Mucosa of rectum (tissue), 2 donors: ENCODE data around the gene AKT2.
A peak's percentile ranks its signal among the peaks of the same experiment; 100 is the strongest.
"Not testable (repeated sequence)": the region's sequence is repeated elsewhere in the genome, so short reads cannot be mapped to it uniquely, and the experiment has no call there.

Experiments
- H3K27ac ChIP-seq, 2 donors: one replicate each; pipeline ENCODE4 v1.7.0; 2013; ENCODE audit warnings: inconsistent platforms in 2 of 2, low read depth in 2 of 2, low read length in 2 of 2
- H3K27me3 ChIP-seq, 2 donors: one replicate each; pipeline ENCODE4 v1.7.0; 2013; ENCODE audit warnings: low read length in 2 of 2; ENCODE audit not compliant: control insufficient read depth in 2 of 2, insufficient read depth in 2 of 2
- H3K36me3 ChIP-seq, 2 donors: one replicate each; pipeline ENCODE4 v1.7.0; 2013; ENCODE audit warnings: low read length in 2 of 2; ENCODE audit not compliant: control insufficient read depth in 2 of 2, insufficient read depth in 2 of 2
- H3K4me1 ChIP-seq, 2 donors: one replicate each; pipeline ENCODE4 v1.7.0; 2013; ENCODE audit warnings: low read length in 2 of 2, mild to moderate bottlenecking in 1 of 2; ENCODE audit not compliant: control insufficient read depth in 2 of 2, insufficient read depth in 2 of 2
- H3K4me3 ChIP-seq, 2 donors: one replicate each; pipeline ENCODE4 v1.7.0; 2013; ENCODE audit warnings: low read length in 2 of 2
- H3K9ac ChIP-seq, 2 donors: one replicate each; pipeline ENCODE4 v1.7.0; 2013; ENCODE audit warnings: low read length in 2 of 2, low read depth in 1 of 2, mild to moderate bottlenecking in 1 of 2
- H3K9me3 ChIP-seq, 2 donors: one replicate each; pipeline ENCODE4 v1.7.0; 2013; ENCODE audit warnings: low read length in 2 of 2; ENCODE audit not compliant: control insufficient read depth in 2 of 2
- donor health status: healthy.
- donor health status: Normal muscosa, but diverticular disease.

The AKT2 gene

GRCh38 chr19:40220674-40221073 lies 64.5 kb downstream of the AKT2 start:
- peaks cover 0 to 3% of the 10 kb centered on the region in 2 donors for H3K4me1 ChIP-seq
- no peak overlapping the region for H3K9ac ChIP-seq
- peaks cover 0 to 3% of the 10 kb centered on the region in 2 donors for H3K9me3 ChIP-seq
- H3K36me3 ChIP-seq: no peaks in the 10 kb centered on the region
- H3K27me3 ChIP-seq: peaks cover 33 to 36% of the 10 kb centered on the region in 2 donors
- H3K27ac ChIP-seq: no peak overlapping the region
- no peak overlapping the region for H3K4me3 ChIP-seq

GRCh38 chr19:40219721-40220276 lies 65.3 kb downstream of the AKT2 start:
- no peak overlapping the region for H3K4me3 ChIP-seq

GRCh38 chr19:40219029-40219428 lies 66.1 kb downstream of the AKT2 start:
- H3K4me3 ChIP-seq, H3K9ac ChIP-seq, H3K9me3 ChIP-seq, H3K4me1 ChIP-seq, H3K36me3 ChIP-seq, H3K27ac ChIP-seq: not testable (repeated sequence)
- peaks cover 23 to 30% of the 10 kb centered on the region in 2 donors for H3K27me3 ChIP-seq

More at GRCh38 chr19:40219721-40220276, 65.3 kb downstream of the AKT2 start:
- H3K9ac ChIP-seq: no peak overlapping the region
- peaks cover 27 to 30% of the 10 kb centered on the region in 2 donors for H3K27me3 ChIP-seq
- H3K9me3 ChIP-seq: no peaks in the 10 kb centered on the region
- no peak overlapping the region for H3K27ac ChIP-seq
- peaks cover 0 to 2% of the 10 kb centered on the region in 2 donors for H3K4me1 ChIP-seq
- no peaks in the 10 kb centered on the region for H3K36me3 ChIP-seq

DNA sequence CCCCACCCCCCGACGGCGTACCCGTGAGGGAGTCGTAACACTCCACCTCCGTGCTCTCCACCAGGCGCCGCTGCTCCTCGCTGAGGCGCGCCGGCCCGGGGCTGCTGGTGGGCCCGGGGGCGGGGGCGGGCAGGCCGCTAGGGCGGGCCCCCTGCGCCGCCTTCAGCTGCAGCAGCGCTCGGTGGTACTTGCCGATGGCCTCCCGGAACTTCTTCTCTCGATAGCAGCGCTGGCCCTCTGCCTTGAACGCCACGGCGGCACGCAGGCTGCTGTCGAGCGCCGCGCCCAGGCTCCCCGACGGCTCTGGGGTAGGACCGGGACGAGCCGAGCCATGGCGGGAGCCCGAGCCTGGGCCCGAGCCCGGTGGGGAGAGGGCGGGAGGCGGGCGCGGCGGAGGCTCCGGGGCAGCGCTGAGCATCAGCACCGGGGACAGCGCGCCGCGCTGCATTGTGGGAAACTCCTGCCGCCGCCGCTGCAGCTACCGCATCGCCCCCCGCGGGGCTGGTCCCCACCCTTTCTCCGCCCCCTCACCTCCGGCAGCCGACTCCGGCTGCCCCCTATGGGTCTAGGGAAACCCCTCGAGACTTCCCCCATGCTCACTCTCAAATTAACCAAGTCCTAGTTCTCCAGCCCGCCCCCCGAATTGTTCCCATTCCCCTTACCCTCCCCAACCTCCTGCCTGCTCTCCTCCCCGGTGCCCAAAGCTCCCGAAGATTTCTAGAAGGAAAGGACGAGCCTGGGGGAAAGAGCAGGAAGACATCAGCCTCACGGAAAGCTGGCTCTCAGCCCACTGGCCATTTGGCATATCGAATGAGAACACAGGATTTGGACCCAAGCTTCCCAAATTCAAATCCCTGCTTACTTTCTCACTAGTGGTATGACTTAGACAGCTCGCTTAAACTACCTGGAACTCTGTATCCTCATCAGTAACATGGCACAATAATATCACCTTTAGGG lies 66.9 kb downstream of the AKT2 start, which contains the start of gene TTC9B:
TSS of gene TTC9B (minus strand) at position 451 of the 957 bp plus-strand sequence. CDS start at position 448, 3 bp downstream.
- Histone ChIP-seq H3K27ac (no peak within 1 kb of the TSS), H3K4me1 (peaks cover 0 to 2% of the 10 kb centered on the region in 2 donors), H3K4me3 (peak within 1 kb of the TSS in 1 of 2 donors; percentile 37), H3K27me3 (peaks cover 19 to 26% of the 10 kb centered on the region in 2 donors), H3K9ac (no peak within 1 kb of the TSS), H3K36me3 (no peaks in the 10 kb centered on the region), H3K9me3 (no peaks in the 10 kb centered on the region)

DNA sequence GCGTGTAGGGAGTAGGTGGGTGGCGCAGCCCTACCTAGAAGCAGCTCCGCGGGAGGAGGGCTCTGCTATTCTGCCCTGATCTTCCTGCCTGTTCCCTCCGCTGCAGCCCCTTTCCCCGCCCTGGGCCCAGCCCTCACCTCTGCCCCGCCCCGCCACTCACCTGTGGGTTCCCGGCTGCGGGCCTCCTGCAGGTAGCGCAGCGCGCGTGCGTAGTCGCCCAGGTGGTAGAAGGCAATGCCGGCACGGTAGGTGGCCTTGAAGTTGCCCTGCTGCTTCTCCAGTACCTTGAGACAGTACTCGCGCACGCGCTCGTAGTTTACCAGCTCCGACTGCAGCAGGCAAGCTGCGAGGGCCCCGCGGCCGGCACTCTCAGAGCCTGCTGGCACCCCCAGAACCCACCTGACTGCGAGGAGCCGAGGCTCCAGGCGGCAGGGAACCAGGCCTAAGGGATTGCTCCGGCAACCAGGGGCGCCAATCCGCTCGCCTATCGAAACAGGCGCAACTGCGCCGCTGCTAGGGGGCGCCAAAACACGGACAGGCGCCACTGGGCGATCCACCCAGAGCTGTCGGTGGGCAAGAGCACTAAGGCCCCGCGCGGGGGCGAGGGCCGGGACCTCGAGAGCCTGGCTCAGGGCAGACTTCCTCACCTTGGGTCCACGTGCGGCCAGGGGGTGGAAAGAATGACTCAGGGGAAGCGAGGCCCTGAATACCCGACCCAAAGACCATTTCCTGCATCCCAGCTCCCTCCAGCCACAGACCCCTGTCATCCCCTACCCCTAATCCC lies 67.9 kb downstream of the AKT2 start:
- H3K27ac ChIP-seq: no peak overlapping the region
- no peaks in the 10 kb centered on the region for H3K9me3 ChIP-seq
- H3K27me3 ChIP-seq: peaks cover 19 to 26% of the 10 kb centered on the region in 2 donors
- H3K36me3 ChIP-seq: no peaks in the 10 kb centered on the region
- peaks cover 0 to 2% of the 10 kb centered on the region in 2 donors for H3K4me1 ChIP-seq
- H3K4me3 ChIP-seq: peak overlapping the region in 1 of 2 donors; percentile 37
- H3K9ac ChIP-seq: no peak overlapping the region

DNA sequence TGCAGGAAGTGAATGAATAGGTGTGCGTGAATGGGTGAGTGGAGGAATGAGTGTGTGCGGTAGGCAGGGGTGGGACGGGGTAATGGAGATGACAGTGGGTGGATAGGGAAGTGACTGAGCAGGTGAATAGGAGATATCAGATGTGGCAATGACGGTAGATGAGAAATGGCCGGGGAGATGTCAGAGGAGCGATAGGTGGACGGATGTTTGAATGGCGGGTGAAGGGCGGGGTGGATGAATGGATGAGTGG lies 68.4 kb downstream of the AKT2 start:
- Histone ChIP-seq H3K27me3 (peaks cover 19 to 26% of the 10 kb centered on the region in 2 donors), H3K4me1 (peaks cover 0 to 2% of the 10 kb centered on the region in 2 donors), H3K9ac (no peak overlapping the region), H3K4me3 (peak overlapping the region in 1 of 2 donors; percentile 37), H3K36me3 (no peaks in the 10 kb centered on the region), H3K27ac (no peak overlapping the region), H3K9me3 (no peaks in the 10 kb centered on the region)

- H3K9me3 ChIP-seq: no peaks in the 10 kb centered on the region
- H3K4me1 ChIP-seq: peaks cover 0 to 2% of the 10 kb centered on the region in 2 donors
- H3K9ac ChIP-seq: no peak overlapping the region
- peaks cover 19 to 26% of the 10 kb centered on the region in 2 donors for H3K27me3 ChIP-seq
- no peaks in the 10 kb centered on the region for H3K36me3 ChIP-seq
- H3K4me3 ChIP-seq: no peak overlapping the region
- no peak overlapping the region for H3K27ac ChIP-seq
Measured at GRCh38 chr19:40216013-40216776, 69.0 kb downstream of the AKT2 start.

- Histone ChIP-seq H3K27me3 (peaks cover 17 to 26% of the 10 kb centered on the region in 2 donors), H3K9ac (no peak overlapping the region), H3K27ac (no peak overlapping the region), H3K36me3 (peaks cover 0 to 3% of the 10 kb centered on the region in 2 donors), H3K9me3 (no peaks in the 10 kb centered on the region), H3K4me1 (peaks cover 0 to 2% of the 10 kb centered on the region in 2 donors), H3K4me3 (no peak overlapping the region)
Measured at GRCh38 chr19:40214936-40215335, 70.2 kb downstream of the AKT2 start.

DNA sequence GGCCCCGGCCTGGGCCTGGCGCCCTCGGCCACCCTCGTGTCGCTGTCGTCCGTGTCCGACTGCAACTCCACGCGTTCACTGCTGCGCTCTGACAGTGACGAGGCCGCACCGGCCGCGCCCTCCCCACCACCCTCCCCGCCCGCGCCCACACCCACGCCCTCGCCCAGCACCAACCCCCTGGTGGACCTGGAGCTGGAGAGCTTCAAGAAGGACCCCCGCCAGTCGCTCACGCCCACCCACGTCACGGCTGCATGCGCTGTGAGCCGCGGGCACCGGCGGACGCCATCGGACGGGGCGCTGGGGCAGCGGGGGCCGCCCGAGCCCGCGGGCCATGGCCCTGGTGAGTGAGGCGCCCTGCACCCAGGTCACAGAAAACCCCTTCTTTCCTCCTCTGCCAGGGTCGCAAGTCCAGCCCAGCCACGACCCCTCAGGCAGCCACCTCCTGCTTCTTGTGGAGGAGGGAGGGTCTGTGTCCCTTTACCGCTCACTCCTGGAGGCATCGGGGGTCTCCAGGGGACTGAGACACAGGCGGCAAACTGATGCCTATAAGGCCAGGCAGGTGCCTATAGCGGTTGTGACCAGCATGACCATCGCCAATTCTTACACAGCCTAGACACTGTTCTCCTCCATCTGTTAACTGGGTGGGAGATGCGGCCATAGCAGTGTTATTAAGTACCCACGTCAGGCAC lies 71.1 kb downstream of the AKT2 start:
- H3K36me3 ChIP-seq: peaks cover 0 to 3% of the 10 kb centered on the region in 2 donors
- no peaks in the 10 kb centered on the region for H3K9me3 ChIP-seq
- no peak overlapping the region for H3K4me3 ChIP-seq
- H3K27ac ChIP-seq: no peak overlapping the region
- peaks cover 17 to 20% of the 10 kb centered on the region in 2 donors for H3K27me3 ChIP-seq
- no peak overlapping the region for H3K9ac ChIP-seq
- peaks cover 0 to 2% of the 10 kb centered on the region in 2 donors for H3K4me1 ChIP-seq
